Measurements from ENCODE around the gene TERF2IP.

The TERF2IP gene

DNA sequence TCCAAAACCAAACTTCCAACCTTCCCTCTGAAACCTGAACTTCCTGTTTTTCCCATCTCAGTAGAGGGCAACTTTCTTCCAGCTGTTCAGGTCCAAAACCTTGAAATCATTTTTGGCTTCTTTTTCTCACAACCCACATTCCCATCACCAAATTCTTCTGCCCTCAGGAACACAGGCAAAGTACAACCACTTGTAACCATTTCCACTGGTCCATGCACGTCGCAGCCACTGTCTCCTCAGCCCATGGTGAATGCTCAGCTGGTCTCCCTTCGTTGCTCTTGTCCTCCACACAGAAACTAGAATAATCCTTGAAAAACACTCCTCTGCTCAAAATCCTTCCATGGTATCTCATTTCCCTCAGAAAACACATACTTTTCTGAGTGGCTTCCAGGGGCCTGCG lies 20.8 kb upstream of the TERF2IP start:
- Histone ChIP-seq H3K4me3 (ENCODE audit: low read depth, low read length) (no peak overlapping the region), H3K4me1 (ENCODE audit: control insufficient read depth, insufficient read depth, low read length) (peaks cover 6% of the 10 kb centered on the region; the same call in 1 of the 2 replicates), H3K36me3 (ENCODE audit: control insufficient read depth in 2 of 2, insufficient read depth in 1 of 2, low read length in 2 of 2) (peaks cover 8 to 61% of the 10 kb centered on the region in 2 experiments; a peak in 2 of 3 replicates), H3K9me3 (ENCODE audit: control insufficient read depth, insufficient read depth, low read depth, low read length) (no peaks in the 10 kb centered on the region), H3K27ac (ENCODE audit: extremely low read depth, low read depth, low read length) (no peak overlapping the region)
- POLR2A ChIA-PET = no interaction called here
- CTCF ChIA-PET = interaction anchor here (0.8 to 1.6 kb wide), 2 partner anchors 15 to 137 kb away, joined by 3 to 4 read pairs; no protein-coding TSS in a partner anchor
- TF ChIP-seq ZNF292 (tag by site-specific recombination; IDR thresholded peaks at IDR 0.05; ENCODE audit: borderline replicate concordance, low read depth) (no peak), GLIS1 (tag by site-specific recombination; IDR thresholded peaks at IDR 0.05) (no peak), ZNF837 (tag by site-specific recombination; IDR thresholded peaks at IDR 0.05) (no peak), ZNF792 (tag by site-specific recombination; IDR thresholded peaks at IDR 0.05) (no peak), ZNF48 (tag by site-specific recombination; IDR thresholded peaks at IDR 0.05) (no peak)
- TF ChIP-seq, protein P1, sequence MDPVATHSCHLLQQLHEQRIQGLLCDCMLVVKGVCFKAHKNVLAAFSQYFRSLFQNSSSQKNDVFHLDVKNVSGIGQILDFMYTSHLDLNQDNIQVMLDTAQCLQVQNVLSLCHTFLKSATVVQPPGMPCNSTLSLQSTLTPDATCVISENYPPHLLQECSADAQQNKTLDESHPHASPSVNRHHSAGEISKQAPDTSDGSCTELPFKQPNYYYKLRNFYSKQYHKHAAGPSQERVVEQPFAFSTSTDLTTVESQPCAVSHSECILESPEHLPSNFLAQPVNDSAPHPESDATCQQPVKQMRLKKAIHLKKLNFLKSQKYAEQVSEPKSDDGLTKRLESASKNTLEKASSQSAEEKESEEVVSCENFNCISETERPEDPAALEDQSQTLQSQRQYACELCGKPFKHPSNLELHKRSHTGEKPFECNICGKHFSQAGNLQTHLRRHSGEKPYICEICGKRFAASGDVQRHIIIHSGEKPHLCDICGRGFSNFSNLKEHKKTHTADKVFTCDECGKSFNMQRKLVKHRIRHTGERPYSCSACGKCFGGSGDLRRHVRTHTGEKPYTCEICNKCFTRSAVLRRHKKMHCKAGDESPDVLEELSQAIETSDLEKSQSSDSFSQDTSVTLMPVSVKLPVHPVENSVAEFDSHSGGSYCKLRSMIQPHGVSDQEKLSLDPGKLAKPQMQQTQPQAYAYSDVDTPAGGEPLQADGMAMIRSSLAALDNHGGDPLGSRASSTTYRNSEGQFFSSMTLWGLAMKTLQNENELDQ (tag by site-specific recombination; IDR thresholded peaks at IDR 0.05; ENCODE audit: low read depth) = no peak
- TF ChIP-seq, protein P2, sequence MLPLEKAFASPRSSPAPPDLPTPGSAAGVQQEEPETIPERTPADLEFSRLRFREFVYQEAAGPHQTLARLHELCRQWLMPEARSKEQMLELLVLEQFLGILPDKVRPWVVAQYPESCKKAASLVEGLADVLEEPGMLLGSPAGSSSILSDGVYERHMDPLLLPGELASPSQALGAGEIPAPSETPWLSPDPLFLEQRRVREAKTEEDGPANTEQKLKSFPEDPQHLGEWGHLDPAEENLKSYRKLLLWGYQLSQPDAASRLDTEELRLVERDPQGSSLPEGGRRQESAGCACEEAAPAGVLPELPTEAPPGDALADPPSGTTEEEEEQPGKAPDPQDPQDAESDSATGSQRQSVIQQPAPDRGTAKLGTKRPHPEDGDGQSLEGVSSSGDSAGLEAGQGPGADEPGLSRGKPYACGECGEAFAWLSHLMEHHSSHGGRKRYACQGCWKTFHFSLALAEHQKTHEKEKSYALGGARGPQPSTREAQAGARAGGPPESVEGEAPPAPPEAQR (tag by site-specific recombination; IDR thresholded peaks at IDR 0.05) = no peak
- TF ChIP-seq, protein P3, sequence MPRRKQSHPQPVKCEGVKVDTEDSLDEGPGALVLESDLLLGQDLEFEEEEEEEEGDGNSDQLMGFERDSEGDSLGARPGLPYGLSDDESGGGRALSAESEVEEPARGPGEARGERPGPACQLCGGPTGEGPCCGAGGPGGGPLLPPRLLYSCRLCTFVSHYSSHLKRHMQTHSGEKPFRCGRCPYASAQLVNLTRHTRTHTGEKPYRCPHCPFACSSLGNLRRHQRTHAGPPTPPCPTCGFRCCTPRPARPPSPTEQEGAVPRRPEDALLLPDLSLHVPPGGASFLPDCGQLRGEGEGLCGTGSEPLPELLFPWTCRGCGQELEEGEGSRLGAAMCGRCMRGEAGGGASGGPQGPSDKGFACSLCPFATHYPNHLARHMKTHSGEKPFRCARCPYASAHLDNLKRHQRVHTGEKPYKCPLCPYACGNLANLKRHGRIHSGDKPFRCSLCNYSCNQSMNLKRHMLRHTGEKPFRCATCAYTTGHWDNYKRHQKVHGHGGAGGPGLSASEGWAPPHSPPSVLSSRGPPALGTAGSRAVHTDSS (tag by site-specific recombination; IDR thresholded peaks at IDR 0.05) = no peak
- TF ChIP-seq, protein P4, sequence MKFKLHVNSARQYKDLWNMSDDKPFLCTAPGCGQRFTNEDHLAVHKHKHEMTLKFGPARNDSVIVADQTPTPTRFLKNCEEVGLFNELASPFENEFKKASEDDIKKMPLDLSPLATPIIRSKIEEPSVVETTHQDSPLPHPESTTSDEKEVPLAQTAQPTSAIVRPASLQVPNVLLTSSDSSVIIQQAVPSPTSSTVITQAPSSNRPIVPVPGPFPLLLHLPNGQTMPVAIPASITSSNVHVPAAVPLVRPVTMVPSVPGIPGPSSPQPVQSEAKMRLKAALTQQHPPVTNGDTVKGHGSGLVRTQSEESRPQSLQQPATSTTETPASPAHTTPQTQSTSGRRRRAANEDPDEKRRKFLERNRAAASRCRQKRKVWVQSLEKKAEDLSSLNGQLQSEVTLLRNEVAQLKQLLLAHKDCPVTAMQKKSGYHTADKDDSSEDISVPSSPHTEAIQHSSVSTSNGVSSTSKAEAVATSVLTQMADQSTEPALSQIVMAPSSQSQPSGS (tag by site-specific recombination; IDR thresholded peaks at IDR 0.05; ENCODE audit: low read depth) = no peak

DNA sequence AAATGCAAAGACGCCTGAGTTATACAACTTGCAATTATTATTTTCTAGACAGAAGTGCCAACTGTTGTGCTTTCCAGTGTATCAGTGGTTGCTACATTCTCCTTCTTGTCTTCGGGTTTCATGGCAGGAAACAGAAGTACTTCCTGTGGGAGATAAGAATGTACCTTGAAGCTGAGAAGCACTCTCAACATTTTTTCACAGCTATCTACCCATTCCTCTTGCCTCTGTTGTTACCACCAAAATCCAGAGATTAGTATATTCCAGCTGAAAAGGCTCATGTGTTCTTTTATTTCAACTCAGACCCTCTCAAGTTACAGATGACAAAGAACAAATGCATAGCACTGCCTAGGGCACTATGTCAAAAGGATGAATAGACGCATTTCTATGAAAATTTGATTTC lies 19.7 kb upstream of the TERF2IP start:
- peaks cover 8 to 71% of the 10 kb centered on the region in 2 experiments; a peak in 2 of 3 replicates for H3K36me3 ChIP-seq (ENCODE audit: control insufficient read depth in 2 of 2, insufficient read depth in 1 of 2, low read length in 2 of 2)
- H3K27ac ChIP-seq (ENCODE audit: extremely low read depth, low read depth, low read length) = no peak overlapping the region
- ChIA-PET POLR2A (interaction anchor here (1.3 kb wide), 1 partner anchor 20 kb away, joined by 3 read pairs; the partner anchor contains the start of genes KARS1 and TERF2IP), CTCF (interaction anchor here (0.6 kb wide), 1 partner anchor 143 kb away, joined by 5 read pairs; no protein-coding TSS in a partner anchor)
- H3K4me3 ChIP-seq (ENCODE audit: low read depth, low read length) = no peak overlapping the region
- no peaks in the 10 kb centered on the region; the same call in 1 of the 2 replicates for H3K4me1 ChIP-seq (ENCODE audit: control insufficient read depth, insufficient read depth, low read length)
- no peaks in the 10 kb centered on the region for H3K9me3 ChIP-seq (ENCODE audit: control insufficient read depth, insufficient read depth, low read depth, low read length)
- TF ChIP-seq ZNF555 (tag by site-specific recombination; conservative IDR thresholded peaks at IDR 0.05) = no peak
- TF ChIP-seq ZNF133 (tag by site-specific recombination; IDR thresholded peaks at IDR 0.05) = no peak
- TF ChIP-seq ZNF114 (tag by site-specific recombination; IDR thresholded peaks at IDR 0.05) = no peak
- no peak for TF ChIP-seq ZNF558 (tag by site-specific recombination; IDR thresholded peaks at IDR 0.05)
- TF ChIP-seq, protein P5, sequence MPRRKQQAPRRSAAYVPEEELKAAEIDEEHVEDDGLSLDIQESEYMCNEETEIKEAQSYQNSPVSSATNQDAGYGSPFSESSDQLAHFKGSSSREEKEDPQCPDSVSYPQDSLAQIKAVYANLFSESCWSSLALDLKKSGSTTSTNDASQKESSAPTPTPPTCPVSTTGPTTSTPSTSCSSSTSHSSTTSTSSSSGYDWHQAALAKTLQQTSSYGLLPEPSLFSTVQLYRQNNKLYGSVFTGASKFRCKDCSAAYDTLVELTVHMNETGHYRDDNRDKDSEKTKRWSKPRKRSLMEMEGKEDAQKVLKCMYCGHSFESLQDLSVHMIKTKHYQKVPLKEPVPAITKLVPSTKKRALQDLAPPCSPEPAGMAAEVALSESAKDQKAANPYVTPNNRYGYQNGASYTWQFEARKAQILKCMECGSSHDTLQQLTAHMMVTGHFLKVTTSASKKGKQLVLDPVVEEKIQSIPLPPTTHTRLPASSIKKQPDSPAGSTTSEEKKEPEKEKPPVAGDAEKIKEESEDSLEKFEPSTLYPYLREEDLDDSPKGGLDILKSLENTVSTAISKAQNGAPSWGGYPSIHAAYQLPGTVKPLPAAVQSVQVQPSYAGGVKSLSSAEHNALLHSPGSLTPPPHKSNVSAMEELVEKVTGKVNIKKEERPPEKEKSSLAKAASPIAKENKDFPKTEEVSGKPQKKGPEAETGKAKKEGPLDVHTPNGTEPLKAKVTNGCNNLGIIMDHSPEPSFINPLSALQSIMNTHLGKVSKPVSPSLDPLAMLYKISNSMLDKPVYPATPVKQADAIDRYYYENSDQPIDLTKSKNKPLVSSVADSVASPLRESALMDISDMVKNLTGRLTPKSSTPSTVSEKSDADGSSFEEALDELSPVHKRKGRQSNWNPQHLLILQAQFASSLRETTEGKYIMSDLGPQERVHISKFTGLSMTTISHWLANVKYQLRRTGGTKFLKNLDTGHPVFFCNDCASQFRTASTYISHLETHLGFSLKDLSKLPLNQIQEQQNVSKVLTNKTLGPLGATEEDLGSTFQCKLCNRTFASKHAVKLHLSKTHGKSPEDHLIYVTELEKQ (tag by site-specific recombination; IDR thresholded peaks at IDR 0.05; ENCODE audit: borderline replicate concordance) = no peak
- no peak for TF ChIP-seq GLIS1 (tag by site-specific recombination; IDR thresholded peaks at IDR 0.05)
- TF ChIP-seq, protein P6, sequence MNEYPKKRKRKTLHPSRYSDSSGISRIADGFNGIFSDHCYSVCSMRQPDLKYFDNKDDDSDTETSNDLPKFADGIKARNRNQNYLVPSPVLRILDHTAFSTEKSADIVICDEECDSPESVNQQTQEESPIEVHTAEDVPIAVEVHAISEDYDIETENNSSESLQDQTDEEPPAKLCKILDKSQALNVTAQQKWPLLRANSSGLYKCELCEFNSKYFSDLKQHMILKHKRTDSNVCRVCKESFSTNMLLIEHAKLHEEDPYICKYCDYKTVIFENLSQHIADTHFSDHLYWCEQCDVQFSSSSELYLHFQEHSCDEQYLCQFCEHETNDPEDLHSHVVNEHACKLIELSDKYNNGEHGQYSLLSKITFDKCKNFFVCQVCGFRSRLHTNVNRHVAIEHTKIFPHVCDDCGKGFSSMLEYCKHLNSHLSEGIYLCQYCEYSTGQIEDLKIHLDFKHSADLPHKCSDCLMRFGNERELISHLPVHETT (tag by site-specific recombination; IDR thresholded peaks at IDR 0.05) = no peak
- TF ChIP-seq, protein P7, sequence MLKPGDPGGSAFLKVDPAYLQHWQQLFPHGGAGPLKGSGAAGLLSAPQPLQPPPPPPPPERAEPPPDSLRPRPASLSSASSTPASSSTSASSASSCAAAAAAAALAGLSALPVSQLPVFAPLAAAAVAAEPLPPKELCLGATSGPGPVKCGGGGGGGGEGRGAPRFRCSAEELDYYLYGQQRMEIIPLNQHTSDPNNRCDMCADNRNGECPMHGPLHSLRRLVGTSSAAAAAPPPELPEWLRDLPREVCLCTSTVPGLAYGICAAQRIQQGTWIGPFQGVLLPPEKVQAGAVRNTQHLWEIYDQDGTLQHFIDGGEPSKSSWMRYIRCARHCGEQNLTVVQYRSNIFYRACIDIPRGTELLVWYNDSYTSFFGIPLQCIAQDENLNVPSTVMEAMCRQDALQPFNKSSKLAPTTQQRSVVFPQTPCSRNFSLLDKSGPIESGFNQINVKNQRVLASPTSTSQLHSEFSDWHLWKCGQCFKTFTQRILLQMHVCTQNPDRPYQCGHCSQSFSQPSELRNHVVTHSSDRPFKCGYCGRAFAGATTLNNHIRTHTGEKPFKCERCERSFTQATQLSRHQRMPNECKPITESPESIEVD (tag by site-specific recombination; IDR thresholded peaks at IDR 0.05) = no peak
- TF ChIP-seq, protein P8, sequence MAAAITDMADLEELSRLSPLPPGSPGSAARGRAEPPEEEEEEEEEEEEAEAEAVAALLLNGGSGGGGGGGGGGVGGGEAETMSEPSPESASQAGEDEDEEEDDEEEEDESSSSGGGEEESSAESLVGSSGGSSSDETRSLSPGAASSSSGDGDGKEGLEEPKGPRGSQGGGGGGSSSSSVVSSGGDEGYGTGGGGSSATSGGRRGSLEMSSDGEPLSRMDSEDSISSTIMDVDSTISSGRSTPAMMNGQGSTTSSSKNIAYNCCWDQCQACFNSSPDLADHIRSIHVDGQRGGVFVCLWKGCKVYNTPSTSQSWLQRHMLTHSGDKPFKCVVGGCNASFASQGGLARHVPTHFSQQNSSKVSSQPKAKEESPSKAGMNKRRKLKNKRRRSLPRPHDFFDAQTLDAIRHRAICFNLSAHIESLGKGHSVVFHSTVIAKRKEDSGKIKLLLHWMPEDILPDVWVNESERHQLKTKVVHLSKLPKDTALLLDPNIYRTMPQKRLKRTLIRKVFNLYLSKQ (tag by site-specific recombination; IDR thresholded peaks at IDR 0.05; ENCODE audit: borderline replicate concordance) = no peak
- no peak for TF ChIP-seq SP2 (tag by site-specific recombination; IDR thresholded peaks at IDR 0.05)

Data from HEK293 (cell line).